AG08395 (cell line): ENCODE data around the gene CENPP.

Source experiments
- DNase-seq: peaks from one replicate; pipeline ENCODE4 v3.0.0; 2012; ENCODE audit warnings: mixed read lengths, low spot score

The CENPP gene

GRCh38 chr9:92639791-92640271 lies 314.1 kb downstream of the CENPP start:
- no peak for DNase-seq

DNA sequence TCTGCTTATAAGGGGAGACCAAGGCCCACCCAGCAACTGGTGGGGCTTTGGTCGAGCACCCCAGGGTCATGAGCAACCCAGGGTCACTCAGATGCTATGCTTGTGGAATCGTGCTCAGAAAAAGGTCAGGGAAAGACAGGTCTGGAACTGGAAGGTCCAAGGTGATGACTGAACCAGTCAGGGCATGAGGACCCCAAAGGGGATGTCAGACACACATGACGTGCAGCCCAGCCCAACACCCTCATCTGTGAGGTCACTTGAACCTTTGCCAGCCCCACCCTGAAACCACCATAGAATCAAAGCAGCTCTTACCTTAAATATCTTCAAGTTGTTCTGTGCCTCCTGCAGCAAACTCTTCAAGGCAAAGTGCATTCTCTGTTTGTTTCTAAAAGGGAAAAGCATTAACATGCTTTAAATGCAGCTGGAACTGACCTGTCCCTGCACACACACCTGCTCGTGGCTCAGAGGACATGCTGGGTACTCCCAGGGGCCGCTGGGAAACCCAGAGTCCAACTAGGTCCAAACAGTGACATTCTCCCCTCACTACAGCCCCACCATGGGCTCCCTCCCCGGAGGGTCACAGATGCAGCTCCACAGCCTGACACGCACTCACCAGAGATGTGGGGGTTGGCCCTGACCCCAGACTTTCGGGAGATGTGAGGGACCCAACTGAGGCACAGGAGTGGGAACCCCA lies 314.8 kb downstream of the CENPP start:
- DNase-seq, result no peak

DNA sequence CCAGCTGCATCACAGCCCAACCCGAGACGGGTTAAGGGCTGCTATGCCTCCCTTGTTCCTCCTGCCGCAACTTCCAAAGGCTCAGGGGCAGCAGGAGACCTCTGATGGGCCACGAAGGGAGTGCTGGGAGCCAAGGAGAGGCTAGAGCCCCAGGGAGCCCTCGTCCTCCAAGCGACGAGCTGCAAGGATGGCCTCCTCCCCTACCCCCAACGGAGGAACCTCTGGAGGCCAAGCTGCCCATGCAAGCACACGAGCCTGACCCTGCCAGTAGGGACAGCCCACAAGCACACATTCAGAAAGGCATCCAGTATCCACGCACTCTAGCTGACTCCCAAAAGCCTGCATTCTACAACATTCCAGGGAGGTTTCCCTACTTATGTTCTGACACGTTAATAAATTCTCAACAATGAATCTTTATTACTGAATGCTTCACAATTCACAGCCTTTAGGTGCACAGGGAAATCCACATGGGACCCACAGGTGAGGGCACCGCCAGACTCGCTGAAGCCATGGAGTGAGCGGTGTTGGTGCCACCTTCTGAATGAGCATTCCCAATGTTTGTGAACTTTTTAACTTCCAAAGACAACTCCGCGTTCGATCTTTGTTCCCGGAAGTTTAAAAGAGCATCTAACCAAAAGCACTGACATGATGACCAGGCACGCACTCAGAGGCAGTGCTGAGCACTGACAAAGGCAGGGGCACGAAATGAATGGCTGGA lies 315.5 kb downstream of the CENPP start:
- no peak for DNase-seq

GRCh38 chr9:92642041-92642451 lies 316.3 kb downstream of the CENPP start:
- no peak for DNase-seq

GRCh38 chr9:92642564-92642963 lies 316.8 kb downstream of the CENPP start:
- no peak for DNase-seq

- DNase-seq, result no peak
These were observed 318.5 kb downstream of the CENPP start for GRCh38 chr9:92644278-92644677.

GRCh38 chr9:92645041-92645440 lies 319.3 kb downstream of the CENPP start:
- DNase-seq, result no peak

GRCh38 chr9:92647671-92648473 lies 322.1 kb downstream of the CENPP start:
- DNase-seq, result no peak

- no peak for DNase-seq
These were observed 322.8 kb downstream of the CENPP start for GRCh38 chr9:92648474-92648971.

GRCh38 chr9:92649007-92649406 lies 323.3 kb downstream of the CENPP start:
- DNase-seq, result no peak

- DNase-seq, result no peak
These were observed 324.5 kb downstream of the CENPP start for GRCh38 chr9:92650296-92650695.

DNA sequence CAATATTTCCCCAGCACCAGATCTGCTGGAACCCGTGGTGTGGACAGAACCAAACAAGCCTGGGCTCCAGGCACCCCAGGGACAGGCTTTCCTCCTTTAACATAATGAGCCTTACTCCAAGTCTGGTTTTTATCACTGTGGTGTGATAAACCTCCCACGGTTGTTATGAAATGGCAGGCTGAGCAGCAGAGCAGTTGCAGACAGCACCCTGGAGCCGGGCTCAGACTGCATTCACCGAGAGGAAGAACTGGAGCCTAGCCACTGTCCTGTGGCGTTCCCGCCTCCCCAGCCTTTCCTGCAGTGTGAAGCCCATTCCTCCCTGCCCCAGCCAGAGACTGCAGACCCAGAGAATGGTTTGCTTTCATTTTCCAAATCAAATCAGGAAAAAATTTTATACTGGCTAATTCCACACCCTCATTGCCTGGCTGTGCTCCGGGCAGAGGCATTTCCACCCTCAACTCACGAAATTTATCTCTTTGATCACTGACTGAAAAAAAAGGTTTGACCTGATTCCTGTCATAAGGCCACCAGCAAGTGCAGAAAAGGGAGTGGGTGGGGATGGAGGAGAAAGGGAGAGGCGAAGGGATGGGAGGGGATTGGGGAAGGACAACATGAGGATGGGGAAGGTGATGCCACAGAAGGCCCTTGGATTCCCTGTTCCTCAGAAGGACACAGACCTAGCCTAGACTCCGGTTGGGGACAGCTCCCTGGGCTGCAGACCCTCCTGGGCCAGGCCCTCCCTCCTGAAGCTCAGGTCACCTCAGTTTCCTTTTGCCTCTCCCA lies 325.3 kb downstream of the CENPP start:
- DNase-seq, result peak; percentile 65

GRCh38 chr9:92652461-92652860 lies 326.7 kb downstream of the CENPP start:
- no peak for DNase-seq

GRCh38 chr9:92654481-92655301 lies 328.9 kb downstream of the CENPP start:
- peak; percentile 82 for DNase-seq

DNA sequence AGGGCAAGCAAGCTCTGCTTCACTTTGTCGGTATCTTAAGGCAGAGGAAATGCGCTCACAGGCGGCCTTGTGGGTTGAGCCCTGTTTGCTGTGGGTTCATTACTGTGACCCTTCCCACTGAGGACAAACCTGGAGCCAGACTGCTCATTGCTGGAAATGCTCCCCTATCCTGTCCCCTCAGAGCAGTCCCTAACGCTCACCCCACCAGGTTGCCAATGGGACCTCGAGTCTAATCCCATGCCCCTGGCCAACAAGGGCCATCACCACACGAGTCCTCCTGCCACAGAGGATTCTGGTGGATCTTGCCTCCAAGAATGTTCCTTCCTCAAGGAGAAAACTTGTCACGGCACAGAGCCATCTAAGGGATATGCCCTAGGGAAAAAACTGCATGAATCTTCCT lies 329.6 kb downstream of the CENPP start:
- DNase-seq, result no peak

- no peak for DNase-seq
These were observed 330.3 kb downstream of the CENPP start for GRCh38 chr9:92655896-92656536.

GRCh38 chr9:92656537-92656925 lies 330.8 kb downstream of the CENPP start:
- no peak for DNase-seq

DNA sequence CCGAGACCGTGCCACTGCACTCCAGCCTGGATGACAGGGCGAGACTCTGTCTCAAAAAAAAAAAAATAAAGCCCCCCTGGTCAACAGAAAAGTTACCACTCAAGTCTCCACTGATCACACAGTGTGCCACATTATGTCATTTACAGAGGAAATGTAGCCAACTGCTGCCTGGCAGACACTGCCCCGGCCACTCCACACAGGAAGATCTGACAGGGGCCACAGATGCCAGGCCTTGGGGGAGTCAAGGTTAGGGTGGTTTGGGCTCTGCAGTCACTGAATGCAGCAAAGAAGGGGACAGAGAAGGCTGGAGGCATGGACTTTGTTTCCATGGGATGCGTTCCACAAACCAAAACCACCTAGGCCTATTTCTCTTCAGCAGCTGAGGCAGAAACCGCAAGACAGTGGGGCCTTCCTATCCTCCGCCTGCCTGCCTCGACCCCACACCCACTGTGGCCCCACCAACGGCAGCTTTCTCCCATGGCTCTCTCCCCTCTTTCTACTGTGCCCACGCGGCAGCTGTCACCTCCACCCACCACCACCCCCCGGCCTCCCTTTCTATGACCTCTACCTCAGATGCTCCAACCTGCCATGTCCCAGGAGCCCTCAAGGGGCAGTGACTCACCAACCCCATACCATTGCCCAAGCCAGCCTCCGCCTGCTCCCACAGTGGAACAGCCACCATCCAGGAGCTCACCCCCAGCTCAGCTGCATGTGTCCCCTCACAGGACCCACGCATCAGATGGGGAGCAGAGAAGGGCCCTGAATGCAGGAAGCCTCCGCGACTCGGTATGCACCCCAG lies 331.7 kb downstream of the CENPP start:
- DNase-seq, result no peak

DNA sequence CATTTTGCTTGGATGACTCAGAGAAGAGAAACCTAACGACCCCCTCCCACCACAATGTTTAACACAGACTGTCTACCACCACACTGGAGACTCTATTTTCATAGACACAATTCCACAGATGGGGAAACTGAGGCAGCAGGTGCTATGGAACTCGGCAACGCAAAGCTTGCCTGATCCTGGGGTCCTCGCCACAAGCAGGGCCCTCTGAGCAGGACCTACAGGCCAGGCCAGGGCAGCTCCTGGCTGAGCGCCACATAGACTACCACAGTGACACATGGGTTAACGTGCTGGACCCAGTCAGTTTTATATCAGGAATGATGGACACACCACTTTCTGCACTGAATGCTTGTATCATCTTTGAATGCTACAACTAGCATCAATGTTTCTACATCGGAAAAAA lies 332.4 kb downstream of the CENPP start:
- DNase-seq, result no peak

GRCh38 chr9:92658611-92659010 lies 332.9 kb downstream of the CENPP start:
- DNase-seq, result no peak
